OCI-M2 (cell line): ENCODE measurements around the gene PLEKHA6.

Source experiments
- DNase-seq: peaks from one replicate; lab custom pipeline; 2025; ENCODE audit not compliant: unreplicated experiment; lab: John Stamatoyannopoulos, UW

PLEKHA6 gene

GRCh38 chr1:204380293-204380831, 20.6 kb upstream of the PLEKHA6 start:
- no peak for DNase-seq

DNA sequence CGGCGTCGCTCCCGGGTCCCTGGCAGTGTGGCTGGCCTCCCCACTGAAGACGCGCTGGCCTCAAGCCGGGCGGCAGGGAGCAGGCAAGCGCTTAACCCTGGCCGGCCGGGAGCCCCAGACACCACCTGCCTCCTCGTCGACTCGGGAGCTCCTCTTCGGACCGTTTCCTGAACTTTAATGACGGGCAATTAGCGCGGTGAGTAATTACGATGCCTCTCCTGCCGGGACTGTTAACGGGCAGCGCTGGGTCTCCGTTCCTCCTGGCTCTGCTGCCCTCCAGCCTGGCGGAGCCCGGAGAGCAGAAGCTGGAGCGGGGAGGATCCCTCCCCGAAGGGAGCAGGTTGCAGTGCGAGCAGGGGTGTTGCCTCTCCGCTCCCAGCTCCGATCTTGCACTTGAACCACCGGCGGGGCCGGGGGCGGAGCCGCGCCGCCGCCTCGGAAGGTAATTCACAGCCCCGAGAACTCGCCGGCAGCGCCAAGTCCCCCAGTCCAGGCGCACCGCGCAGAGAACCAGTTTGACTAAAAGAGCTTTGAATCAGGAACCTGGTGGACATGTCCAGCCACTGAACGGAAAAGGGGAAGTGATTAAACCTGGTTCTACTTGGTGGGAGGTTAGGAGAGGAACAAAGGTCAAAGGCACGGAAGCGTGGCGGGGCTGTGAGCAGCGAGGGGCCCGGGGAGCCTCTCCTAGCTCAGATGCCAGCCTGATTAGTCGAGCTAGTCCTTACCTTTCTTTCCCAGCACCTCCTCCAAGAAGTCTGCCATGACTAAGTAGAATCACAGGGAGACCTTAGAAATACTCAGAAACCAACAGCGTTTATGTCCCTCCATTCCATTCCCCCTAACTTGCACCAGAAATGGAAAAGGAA, 18.3 kb upstream of the PLEKHA6 start:
- no peak for DNase-seq

DNA sequence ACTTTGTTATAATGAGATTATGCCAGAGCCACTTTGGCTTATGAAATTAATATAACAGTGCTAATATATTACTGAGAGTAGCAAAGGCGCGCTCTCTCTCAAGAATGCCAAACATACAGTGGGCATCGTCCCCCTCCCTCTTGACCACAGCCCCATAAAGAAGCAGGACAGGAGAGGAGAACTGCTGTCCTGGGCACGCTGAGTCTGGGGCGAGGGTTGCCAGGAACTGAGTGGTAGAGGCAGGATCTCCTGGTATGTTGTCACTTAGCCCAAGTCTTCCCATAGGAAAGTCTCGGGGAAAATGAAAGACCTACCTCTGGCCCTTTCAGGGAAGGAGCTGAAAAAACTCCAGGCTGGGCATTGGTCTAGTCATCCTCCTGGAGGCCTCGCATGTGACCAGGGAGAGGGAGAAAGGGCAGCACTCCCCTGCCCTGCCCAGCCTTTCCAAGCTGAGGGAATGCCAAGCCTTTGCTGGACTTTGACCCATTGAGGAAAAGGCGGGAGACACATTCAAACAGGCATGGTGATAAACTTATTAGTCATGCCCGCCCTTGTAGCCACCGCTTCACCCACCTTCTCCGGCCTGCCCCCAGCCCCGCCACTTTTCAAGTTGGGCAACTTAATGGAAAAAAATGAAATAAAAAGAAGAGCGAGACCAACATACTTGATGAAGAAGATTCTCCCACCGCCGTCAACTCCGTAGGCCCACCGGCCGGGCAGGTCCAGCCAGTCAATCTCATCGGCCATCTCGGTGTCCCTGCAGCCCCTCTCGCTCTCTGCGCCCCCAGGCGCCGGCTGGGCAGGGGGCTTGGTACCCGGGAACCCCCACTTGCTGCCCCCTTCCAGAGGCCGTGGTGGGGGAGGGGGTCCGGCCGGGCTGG, 17.4 kb upstream of the PLEKHA6 start:
- no peak for DNase-seq

DNA sequence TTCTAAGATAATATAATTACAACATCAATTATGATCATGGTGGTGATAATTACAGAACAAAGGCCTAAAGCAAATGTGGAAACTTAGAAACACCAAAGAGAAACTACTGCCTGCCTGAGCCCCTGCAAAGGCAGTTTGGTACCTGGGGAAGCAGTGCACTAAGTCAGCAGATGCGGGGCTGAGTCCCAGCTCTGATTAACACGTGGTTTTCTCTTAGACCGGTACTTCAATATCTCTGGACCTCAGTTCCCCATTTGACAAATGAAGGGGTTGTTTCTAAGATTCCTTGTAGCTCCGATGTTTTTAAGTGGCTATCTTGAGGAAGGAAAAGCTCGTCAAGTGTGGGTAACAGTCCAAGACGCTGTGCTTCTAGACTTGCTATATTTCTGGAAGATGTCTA, 16.7 kb upstream of the PLEKHA6 start:
- DNase-seq: no peak

GRCh38 chr1:204373911-204374310, 14.2 kb upstream of the PLEKHA6 start:
- DNase-seq: no peak

DNA sequence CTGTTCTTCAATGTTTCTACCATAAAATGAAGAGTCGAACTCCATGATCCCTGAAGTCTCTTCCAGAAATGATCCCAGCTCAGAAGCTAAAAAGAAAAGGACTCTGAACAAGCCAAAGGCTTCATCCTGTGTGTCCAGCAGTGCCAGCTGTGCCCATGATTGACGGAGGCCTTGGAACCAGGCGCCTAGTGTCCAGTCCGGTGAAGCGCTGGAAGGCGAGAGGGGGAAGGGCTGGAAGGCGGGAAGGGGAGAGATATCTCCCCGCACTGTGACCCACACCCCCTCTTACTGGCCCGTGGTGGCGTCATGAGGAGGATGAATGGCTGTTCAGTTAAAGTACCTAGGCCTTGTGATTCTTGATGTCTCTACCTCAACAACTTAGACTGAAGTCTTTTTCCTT, 10.4 kb upstream of the PLEKHA6 start:
- DNase-seq: no peak

- no peak for DNase-seq
Measured at GRCh38 chr1:204368996-204369726, 9.4 kb upstream of the PLEKHA6 start.

DNA sequence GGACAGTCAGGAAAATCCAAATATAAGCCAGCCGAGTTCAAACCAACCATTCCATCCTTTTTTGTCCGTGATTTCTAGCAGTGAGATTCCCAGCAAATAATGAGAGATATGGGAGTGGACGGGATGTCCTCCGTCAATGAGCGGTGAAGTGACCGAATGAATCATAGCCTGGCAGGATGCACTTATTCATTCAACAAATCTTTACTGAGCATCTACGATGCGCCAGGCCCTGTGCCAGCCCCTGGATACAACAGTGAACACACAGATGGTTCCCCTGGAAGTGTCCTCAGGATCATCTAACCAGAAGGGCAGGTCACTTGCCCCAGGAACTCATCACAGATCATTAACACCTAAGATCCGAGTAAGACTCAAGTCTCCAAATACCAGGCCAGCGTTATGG, 8.2 kb upstream of the PLEKHA6 start:
- DNase-seq: no peak

GRCh38 chr1:204367193-204367858, 7.6 kb upstream of the PLEKHA6 start:
- no peak for DNase-seq

DNA sequence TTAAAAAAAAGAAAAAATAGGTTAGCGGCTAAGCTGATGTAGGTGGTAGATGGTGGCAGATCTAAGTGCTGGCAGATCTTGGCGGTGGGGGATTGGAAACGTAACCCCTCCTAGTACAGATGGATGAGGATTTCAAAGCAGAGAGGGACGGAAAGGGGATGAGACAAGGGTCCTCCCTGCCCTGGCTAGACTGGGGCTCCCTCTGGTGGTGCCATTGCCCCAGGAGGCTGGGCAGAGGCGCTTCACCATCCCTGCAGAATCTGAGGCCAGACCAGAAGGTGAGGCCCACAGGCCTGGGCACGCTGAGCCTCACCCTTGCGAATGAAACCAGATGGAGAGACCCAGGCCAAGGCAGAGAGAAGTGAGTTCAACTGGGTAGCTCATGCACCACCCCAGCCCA, 7.0 kb upstream of the PLEKHA6 start:
- no peak for DNase-seq

- no peak for DNase-seq
Measured at GRCh38 chr1:204363335-204364114, 3.8 kb upstream of the PLEKHA6 start.

DNA sequence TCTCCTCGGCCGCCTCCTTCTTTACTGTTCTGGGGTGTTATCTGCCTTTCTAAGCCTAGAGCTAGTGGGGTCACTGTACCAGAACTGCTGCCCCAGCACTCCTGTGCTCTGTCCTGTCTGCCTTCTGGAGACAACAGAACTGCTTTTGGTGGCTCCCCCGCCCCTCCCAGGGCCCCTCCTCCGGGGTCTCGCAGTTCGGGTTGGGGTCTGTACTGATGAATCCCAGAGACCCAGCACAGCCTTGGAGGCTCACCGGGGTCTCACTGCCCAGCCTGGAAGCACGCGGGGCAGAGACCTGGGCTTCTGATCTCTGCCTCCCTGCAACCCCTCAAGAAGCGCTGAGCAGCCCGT, 3.2 kb upstream of the PLEKHA6 start:
- DNase-seq: no peak

DNA sequence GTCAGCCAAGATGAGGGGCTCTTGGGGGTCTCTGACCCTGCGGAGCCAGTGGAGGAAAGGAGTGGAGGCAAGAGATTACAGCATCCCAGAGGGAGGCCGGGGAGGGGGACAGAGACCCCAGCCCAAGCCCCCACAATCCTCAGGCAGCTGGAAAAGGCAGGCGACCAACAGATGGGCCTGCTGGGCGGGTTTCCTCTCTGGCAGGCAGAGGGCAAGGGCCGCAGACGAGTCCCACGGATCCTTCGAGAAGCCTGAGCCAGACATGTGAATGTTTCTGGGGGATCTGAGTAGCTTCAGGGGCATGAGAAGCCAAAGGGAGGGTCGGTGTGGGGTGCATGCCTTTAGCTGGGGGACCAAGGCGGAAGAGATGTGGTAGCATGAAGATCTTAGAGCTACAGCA, 2.1 kb upstream of the PLEKHA6 start:
- DNase-seq: no peak

DNA sequence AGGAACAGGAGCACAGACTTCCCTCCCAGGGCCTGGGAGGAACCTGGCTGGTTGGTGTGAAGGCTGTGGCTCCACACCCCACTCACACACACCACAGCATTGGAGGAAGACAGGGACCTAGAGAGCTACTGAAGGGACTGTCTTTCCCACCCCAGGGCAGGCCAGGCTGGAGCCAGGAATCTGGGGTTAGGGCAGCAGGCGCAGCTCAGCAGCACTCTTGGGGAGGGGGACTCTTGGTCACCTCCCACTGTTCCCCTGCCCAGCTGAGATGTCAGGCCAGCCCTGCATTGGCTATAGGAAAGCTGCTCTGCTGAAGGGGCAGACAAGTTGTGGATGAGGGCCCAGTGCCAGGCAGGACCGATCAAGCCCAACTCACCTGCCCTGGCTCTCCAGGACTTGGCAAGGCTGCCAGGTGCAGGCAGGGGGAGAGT, 1.6 kb upstream of the PLEKHA6 start:
- DNase-seq: no peak

- DNase-seq: no peak
Measured at GRCh38 chr1:204360314-204360713, 585 bp upstream of the PLEKHA6 start.

GRCh38 chr1:204359131-204359473, 627 bp downstream of the PLEKHA6 start:
- no peak for DNase-seq

- no peak for DNase-seq
Measured at GRCh38 chr1:204358605-204359004, 1.1 kb downstream of the PLEKHA6 start.

DNA sequence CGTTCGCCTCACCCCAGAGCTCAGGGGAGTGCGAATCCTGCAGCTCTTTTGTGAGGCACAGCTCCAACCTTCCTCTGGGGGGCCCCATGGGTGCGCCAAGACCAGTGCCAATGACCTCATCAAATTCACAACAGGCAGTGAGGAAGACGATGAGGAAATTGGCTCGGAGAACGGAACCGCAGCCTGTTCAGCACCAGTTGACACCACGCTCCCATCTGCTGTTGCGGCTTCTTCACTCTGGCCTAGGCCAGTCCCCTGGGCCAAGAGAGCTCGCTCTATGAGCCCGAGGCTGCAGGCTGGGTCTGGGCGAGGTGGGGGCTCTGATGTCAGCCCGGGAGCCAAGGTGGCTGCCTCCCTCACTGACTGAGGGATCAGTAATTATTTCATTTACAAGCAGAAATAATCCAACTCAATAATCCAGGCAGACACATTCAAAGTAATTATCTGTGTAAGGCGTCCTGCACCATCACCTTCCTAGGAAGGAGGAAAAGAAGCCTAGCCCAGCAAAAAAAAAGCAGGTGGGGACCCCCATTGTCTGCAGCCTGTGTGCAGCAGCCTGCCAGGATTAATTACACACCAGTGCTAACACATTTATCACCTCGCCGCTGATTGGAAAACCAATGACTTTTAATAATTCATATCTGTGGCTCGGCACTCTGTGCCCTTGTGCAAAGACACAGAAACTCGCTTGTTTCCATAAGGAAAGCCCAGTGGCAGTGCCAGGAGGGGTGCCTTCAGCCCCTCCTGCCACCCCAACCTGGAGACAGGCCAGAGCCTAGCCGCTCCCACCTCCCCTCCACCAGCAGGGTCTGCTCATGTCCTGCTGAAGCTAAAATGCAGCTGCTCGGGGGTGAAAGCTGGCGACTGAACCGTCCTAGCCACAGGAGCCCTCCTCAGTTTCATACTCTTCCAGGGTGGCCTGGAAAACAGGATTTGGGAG, 1.9 kb downstream of the PLEKHA6 start:
- DNase-seq: no peak

DNA sequence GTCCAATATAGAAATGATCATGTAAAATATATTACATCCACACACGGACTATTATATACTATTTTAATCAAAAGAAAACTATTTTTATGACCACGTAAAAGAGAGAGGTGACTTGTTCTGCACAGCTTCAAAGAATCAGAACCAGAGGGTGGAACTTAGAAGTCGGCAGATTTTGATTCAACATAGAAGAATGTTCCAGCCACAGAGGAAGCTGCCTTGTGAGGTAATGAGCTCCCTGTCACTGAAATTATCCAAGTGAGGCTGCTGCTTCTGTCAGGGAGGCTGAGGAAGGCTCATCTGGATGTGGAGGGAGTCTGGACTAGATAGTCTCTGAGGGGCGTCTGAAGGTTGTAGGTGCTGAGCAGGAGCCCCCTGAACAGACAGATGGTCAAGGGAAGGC, 2.7 kb downstream of the PLEKHA6 start:
- no peak for DNase-seq
